ENCODE measurements around the gene AFAP1.

AFAP1 gene

DNA sequence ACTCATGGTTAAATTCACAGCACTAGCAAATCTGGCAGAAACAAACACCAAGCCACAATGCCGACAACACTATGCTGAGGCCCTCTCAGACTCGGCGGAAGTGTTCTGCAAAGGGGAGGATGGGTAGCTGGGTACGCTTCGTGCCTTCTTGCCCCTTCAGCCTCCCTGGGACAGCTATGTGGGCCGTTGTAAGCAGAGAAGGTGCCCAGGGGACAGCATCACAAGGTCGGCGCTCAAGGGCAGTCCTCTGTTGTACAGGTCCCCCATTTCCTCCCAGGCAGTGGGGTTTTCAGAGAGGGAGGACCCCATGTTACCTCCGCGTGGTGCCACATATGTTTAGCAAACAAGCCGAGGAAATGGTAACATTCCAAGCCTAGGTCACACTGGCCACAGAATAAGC lies 173.6 kb downstream of the AFAP1 start:
- no peak for DNase-seq

DNA sequence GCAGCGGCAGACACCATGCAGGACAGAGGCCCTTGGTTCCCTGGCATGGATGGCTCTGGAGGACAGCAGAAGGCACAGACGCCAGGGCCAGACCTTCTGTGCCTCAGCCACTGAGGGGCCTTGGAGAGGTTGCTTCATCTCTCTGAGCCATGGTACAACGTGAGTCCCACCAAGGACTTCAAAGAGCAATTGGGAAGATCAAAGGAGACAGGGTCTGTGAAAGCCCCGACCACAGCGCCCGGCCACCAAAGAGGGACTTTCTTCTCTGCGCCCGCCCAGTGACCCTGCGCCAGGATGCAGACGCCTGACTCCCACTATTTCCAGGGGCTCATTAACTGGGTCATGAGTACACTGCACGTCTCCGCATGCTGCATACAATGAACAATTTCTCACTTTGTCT lies 174.0 kb downstream of the AFAP1 start:
- no peak for DNase-seq

DNA sequence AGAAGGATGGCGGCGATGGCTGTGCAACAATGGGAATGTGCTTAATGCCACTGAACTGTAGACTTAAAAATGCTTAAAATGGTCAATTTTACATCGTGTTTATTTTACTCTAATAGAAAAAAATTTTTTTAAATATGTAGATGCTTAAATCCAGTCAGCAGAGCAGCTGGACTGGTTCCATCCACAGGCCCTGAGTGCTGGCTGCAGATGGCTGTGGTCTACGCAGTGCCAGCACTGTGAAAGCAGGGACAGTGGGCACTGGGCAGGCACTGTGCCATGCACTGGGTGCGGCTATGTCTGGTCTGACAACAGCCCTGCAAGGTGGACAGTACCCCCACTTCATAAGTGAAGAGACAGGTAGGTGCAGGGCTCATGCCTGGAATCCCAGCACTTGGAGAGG lies 175.2 kb downstream of the AFAP1 start:
- no peak for DNase-seq

DNA sequence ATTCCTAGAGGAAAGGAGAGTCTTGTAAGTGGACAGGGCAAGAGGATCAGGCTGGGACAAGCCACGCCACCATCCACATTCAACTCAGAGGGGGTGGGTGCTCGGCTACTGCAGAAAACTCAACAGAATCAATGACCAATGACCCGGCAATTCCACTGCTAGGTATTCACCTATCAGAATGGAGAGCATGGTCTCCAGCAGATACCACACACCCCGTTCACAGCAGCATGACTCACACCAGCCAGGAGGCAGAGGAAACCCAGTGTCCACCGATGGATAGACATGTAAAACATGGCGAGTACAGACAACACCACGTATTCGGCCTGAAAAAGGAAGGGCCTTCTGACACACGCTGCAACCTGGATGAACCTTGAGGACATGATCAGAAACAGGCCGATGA lies 175.9 kb downstream of the AFAP1 start:
- DNase-seq: no peak

DNA sequence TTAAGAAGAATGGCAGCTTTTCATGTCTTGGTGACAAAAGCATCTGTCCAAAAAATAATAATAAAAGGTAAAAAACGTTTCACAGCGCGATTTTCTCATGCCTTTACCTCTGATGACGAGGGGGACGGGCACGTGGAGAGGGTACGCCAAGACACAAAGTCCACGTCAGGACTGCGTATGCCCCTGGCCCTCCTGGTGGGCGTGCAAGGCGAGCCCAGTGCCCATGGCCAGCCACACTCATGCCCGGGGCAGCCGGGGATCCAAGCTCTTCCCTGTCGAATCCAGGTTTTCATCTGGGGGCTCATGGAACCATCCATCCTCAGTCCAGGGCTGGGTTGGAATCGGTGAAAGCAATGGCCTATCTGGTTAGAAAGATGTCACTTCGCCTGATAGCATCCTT lies 176.6 kb downstream of the AFAP1 start:
- no peak for DNase-seq

DNA sequence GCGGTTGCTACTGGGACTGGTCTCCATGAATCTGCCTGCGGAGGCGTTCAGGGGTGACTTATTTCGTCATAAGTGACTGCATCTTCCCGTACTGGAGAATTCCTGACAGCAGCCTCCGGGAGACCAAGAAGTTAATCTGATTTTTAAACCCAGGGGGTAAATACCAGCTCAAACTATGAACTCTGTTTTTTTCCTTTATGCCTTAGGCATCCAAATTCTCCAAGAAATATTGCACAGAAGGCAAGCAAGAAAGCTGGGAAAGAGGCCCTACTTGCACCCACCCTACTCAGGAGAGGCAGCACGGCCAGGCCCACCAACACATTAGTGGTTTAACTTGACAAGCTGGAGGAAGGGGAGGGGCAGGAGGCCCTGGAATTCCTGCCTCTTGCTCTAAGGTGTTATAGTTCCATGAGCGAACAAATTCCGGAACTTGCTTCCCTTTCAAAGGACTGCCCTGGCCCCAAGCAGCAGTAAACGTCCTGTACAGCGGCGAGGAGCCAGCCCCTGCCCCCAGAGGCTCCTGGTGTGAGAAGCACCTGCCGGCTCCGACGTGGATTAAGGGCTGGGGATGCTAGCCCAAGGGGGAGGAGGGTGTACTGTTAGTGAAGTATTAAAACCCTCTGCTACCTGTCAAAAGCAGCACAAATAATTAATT lies 177.2 kb downstream of the AFAP1 start:
- no peak for DNase-seq

DNA sequence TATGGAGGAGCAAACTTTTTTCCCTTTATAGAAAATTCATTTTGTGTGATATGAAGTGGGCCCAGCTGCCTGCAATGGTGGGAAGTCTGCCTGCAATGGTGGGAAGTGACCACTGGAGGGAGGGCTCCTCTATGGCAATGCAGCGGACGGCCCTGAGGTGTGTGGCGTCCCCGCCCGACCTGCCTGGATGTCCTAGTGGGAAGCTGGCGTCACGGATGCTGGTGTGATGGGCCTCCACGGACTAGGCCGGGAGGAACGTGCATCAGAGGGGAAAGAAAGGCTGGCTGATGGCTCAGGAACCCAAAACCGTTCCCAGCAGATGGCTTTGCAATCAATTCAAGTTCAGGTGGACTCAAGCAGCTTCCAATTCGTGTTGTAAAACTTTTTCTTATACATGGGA lies 177.9 kb downstream of the AFAP1 start:
- DNase-seq: peak; percentile 81

DNA sequence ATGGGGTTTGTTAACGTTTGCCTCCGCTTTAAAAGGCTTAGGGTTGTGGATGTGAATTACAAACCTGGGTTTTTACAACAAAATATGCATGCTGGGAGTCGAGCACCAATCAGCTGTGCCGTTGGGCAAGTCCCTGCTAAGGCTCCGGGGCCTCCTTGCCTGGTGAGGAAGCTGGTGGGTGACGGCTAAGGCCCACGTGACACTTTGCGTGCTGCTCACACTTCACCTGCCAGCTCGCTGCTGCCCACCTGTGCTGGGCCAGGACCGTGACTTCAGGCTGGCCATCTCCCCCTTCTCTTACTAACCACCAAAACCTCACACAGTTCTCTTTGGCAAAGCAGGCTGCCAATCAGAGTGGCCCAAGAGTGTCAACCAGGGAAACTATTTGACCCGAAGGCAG lies 178.3 kb downstream of the AFAP1 start:
- DNase-seq: no peak

DNA sequence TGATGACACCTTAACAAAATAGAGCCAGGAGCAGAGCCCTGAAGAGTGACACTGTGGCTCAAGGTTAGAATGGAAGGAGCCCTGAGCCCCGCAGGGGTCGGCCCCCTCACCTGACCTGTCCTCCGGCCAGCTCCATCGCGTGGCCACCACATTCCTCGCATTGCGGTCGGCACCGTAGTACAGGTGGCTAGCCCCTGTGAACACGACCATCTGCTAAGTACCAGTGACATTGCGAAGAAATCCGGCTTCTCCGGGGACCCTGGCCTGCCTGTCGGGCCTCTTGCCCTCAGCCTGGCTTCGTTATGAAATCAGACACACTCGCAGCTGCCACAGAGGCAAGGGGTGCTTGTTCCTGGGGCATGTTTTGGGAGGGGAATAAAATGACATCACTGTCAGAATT lies 179.0 kb downstream of the AFAP1 start:
- DNase-seq: no peak

DNA sequence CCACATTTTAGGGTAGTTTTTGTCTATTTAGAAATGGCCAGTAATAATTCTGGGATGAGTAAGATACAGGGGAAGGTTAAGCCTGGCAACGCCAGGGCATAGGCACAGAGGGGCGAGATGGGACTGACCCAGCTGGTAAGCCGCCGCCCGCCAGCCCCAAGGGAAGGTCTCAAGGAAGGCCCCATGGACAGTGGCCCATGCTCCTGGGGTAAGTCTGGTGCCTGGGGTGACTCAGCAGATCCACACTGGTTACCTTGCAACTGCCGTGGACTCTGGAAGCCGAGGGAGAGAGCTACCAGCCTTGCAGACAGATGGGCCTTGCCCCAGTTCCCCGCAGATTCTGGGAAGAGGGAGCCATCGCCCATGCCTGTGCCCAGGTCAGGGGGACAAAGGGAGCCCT lies 179.4 kb downstream of the AFAP1 start:
- no peak for DNase-seq

DNA sequence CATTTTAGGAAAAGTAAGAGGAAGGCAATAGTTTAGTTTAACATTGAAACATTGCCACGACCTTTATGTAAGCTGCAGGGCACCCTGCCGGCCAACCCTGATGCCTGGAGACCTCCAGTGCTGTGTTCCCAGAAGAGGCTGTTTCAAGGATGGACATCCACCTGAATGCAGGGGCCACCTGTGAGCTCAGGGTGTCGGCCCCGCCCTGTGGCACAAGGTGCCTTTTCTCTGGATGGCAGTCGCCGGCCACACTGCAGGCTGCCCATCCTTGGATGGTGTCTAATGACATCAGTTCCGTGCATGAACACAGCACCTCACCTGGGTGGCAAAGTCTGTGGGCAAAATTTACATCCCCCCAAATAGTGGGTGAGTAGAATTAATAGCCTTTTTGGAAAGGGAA lies 180.0 kb downstream of the AFAP1 start:
- DNase-seq: peak; percentile 67

DNA sequence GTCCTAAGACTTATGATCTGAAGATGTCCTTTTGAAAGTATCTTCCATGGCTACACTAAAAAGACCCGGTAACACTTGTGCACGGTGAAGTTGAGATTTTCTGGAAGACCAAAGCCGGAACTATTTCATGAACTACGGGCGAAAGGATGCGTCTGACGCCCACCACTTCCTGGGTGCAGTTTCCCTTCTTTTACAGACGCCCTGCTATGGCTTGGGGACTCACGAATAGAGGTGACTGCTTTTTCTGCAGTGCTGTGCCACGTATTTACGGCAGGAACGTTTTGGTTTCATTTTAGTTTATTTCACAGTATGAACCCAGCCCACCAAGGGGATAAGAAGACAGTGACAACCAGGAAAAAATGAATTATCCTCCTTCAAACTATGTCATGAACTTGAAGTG lies 180.4 kb downstream of the AFAP1 start:
- peak; percentile 89 for DNase-seq

DNA sequence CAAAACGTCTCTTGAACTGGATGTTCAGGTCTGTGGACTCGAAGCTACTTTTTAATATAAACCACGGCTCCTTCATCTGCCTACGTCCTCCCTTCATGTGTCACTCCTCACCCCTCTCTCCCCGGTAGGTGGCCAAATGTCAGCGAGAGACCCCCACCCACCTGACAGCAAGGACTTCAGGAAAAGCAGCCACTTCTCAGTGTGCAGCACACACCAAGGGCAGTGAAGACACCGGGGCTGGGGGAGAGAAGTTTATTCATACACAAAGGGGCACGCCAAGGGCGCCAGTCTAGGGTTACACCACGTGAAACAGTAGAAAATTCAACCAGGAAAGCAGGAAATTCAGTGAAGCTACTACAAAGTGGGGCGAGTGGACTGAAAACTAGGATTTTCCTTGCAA lies 181.2 kb downstream of the AFAP1 start:
- no peak for DNase-seq

DNA sequence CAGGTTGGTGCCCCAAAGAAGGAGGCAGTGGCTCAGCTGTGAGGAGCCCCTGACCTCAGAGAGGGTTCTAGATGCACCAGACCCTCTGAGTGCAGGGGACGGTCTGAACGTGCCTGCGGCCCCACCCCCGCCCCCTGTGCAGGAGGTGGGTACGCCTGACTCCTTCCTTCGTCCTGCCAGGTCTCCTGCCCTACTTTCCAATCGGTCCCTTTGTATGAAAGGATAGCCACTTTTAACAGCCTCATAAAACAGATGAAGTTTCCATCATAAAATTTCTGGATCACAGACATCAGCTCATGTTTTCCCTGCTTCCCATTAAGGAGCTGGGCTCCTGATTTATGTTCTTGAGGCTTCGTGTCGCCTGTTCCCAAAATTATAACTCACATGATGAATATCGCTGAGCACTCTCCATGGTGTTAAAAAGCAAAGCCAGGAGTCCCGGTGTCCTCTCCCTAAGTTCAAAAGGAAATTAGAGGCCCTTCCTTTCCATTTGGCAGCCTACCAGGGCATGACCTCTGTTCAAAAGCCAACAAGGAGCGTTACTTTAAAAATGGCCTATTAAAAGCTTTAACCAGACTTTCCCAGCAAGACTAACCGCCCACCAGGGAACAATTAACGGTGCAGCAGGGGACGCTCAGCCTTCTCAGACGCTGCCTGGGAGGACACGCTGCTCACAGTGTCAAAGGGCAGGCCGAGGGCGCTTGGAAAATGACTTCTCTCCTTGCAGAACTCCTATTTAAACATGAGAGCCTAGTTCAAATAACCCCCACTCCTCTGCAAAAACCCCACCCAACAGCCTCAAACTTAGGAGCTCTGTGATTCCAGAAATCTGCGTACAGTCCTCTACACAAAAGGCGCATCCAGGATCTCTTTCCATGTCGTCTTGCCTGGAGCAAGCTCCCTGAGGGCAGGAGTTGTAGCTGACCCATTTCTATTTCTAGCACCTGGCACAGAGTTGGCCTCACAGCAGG lies 181.9 kb downstream of the AFAP1 start:
- no peak for DNase-seq

DNA sequence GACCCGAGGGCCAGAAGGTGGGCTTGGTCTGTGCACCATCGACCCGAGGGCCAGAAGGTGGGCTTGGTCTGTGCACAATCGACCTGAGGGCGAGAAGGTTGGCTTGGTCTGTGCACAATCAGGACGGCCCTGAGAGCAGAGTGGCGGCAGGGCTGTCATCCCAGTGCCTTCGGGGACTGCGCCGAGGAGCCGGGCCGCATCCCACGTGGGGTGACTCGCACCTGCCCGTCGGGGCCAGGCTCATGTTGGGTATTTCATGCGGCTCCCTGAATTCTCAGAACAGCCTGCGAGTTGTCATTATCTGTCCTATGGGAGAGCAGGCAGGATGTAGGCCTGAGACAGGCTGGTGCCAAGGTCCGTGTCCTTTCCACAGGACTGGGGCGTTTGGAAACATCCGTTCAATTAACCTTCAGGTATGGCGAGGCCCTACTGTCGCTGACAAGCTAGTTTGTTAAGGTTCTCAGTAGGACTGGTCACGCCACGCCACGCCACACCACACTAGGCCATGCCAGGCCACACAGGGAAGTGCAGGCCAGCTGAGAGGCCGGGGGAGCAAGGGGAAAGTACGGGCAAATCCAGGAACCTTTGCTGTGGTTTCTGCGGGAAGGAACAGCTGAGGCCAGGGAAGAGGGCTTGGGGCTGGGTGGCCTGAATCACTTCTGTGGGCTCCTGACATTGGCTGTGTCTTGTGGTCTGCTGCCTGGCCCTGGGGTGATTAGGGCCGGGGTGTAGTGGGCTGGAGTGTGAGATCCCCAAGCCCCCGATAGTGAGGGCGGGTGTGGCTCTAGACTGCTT lies 182.9 kb downstream of the AFAP1 start:
- no peak for DNase-seq

DNA sequence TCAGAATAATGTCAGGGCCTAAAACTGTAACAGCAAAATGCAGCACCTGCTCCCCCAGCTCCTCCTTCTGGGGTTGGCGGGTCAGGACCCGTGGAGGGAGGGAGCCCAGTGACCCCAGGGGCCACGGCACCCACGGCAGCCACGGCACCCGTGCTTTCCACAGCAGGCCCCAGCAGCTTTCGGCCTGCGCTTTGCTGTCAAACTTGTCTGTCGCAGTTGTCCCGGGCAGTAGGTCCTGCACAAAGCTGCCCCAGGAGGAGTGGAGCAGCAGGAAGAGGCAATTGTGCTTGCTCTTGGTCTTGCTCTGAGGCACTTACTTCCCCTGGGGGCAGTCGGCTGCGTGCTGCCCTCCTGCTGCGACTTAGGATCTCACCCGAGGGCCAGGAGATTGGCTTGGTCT lies 183.6 kb downstream of the AFAP1 start:
- DNase-seq: no peak

DNA sequence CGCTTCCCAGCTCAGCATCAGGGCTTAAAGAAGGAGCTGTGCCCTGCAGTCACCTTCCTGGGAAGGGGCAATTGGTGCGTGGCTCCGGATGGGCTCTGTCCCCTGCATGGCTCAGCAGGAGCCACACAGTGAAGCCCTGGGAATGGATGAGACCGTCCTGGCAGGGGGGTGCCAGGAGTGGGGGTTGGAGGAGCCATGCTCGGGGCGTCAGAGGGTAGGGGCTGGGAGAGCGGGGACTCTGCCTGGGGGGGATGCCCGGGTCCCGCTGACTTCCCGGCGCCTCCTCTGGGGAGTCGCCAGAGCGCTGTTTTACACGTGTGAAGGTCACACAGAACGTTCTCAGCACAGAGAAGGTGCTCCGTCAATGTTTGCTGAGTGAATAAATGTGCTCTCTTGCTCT lies 184.1 kb downstream of the AFAP1 start:
- no peak for DNase-seq

DNA sequence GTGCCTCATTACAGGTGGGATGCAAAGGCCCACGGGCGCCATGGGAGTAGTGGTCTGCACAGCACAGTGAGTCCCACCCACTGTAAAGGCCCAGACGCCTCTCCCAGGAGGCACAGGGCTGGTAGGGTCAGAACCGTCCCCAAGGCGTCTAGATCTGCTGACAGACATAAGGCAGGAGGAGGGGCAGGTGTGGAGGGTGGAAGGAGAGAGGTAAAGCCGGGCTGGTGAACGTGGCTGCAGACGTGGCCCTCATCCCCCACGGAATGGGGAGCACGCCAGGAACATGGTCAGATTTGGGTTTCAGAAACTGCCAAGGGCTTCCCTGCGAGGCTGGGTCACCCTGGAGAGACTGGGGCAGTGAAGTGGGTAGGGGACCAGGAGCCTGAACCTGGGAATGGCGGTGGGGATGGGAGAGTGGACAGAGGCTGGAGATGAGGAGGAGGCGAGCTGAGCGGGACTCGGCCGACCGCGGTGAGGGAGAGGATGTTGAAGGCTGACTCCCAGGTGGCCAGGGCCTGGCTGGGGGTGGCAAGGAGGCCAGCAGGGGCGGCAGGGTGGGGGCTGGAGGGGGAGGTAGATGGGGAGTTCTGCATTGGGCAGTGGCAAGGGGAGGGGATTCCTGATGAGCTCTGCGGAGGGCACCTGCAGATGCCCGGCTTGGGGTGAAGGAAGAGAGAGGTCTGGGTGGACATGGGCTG lies 184.9 kb downstream of the AFAP1 start:
- no peak for DNase-seq

DNA sequence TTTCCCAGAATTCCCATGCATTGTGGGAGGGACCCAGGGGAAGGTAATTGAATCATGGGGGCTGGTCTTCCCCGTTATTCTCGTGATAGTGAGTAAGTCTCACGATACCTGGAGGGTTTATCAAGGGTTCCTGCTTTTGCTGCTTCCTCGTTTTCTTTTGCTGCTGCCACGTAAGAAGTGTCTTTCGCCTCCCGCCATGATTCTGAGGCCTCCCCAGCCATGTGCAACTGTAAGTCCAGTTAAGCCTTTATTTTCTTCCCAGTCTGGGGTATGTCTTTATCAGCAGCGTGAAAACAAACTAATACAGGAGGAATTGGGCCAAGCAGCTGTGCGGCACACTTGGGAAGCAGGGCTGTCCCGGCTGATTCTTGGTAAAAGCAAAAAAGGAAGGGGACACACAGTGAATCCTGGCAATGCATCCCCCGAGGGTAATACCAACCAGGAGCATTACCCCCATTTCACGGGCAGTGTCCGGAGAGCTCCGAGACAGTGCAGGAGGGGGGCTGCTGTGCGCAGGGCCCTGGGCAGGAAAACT lies 185.7 kb downstream of the AFAP1 start:
- no peak for DNase-seq

DNA sequence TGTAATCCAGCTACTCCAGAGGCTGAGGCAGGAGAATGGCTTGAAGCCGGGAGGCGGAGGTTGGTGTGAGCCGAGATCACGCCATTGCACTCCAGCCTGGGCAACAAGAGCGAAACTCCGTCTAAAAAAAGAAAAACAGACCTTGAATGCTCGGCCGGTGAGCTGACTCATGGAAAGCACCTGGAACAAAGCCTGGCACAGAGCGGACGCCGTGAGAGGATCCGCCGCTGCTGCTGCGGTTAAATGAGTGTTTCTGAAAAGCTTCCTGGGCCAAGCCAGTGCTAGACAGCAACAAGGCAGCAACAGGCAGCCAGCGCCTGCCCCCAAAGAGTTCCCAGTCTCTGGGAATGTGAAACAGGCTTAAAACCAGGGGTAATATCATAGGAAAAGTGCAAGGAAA lies 186.4 kb downstream of the AFAP1 start:
- DNase-seq: no peak

DNA sequence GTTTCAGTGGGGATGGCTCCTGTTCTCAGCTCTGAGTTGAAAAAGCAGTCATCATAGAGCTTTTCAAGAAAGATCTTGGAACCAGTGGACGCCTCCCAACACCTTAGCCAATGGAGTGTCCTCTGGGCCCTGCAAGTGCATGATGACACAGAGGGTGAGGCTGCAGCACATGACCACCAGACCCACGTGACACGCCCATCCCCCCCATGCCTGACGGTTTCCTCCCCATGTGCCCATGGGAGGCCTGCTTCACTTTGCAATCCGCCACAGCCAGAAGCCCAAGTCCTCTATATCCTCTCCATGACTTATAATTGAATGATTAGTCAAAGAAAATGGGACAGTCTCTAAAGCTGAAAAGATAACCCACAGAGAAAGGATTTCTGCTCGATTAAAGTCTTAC lies 187.0 kb downstream of the AFAP1 start:
- no peak for DNase-seq

DNA sequence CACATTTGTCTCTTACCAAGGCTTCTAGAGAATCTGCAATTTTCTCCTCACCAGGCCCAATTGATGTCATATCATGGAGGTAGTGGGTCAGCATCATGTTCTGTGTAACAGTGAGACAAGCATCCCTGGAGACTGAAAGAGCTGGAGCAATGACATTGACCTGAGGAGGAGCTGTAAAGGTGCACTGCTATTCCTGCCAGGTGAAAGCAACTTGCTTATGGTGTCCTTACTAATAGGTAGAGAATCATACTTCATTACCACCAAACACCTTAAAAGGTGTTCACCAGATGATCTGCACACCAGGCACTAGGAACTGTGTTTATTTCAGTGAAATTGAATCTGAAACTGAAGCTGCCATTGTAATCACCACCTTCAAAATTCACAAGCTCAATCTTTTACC lies 188.7 kb downstream of the AFAP1 start:
- DNase-seq: no peak

DNA sequence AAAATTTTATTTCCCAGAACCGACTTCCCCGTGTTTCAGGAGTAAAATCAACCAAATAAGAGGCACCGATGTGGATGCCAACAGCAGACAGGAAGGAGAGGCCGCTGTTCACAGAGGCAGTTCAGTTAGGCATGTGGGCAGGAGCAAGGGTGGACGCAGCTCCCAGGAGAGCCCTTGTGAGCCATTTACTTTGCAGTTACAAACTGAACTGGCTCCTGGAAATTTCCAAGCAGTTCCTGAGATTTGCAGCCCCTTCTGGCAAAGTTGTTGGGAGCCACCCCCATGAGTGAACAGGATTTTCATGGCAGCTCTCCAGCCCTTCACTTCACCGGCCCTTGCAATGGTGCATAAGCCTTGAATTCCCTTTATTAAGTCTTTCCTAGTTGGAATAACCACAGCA lies 189.1 kb downstream of the AFAP1 start:
- no peak for DNase-seq

All from activated effector memory CD4-positive, alpha-beta T cell treated with anti-CD3 and anti-CD28 coated beads, Interleukin-2, amount 50 U/mL, for 16 hours (primary cell).